Hematopoietic multipotent progenitor cell treated with erythropoietin and hydrocortisone succinate and interleukin-3 and kit ligand, for 17 days (in vitro differentiated cells): ENCODE measurements around the gene PLCH2.

Experiments
- DNase-seq: peaks from one replicate; pipeline ENCODE4 v3.0.0-alpha.2; 2015; ENCODE audit warnings: low spot score

Gene PLCH2

GRCh38 chr1:2499260-2499659, 23.2 kb downstream of the PLCH2 start:
- no peak for DNase-seq

- DNase-seq: no peak
Measured at GRCh38 chr1:2499986-2500596, 24.0 kb downstream of the PLCH2 start.

DNA sequence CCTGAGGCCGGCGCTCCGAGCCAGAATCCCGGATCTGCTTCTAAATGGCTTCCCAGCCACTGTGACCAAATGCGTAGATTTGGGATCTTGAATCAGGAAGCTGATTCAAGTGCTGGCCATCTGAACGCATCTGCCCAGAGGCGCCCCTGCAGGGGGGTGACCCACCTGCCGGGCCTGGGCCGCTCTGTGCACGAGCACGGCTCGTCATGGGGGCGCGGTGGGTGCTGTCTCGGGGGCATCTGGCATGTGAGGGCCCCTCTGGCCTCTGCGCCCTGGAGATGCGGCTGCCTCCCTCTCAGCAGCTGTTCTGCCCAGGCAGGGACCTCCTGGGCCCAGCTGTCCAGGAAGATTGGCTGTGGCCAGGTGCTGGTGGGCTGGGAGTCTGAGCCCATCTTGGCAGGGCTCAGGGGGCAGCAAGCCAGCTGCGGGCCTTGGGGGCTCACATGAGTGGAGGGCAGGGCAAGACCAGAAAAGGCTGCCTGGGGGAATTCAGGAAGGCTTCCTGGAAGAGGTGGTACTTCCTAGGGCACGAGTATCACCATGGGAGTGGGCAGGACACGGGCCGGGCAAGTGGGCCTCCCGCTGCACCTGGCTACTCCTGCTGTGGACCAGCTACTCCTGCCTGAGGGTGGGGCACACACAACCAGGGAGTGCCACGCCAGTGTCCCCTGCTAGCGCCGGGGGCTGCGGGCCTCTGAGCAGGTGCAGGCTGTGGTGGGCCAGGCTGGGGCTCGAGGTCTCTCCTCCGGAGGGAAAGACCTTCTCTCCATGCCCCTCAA, 25.1 kb downstream of the PLCH2 start:
- DNase-seq: no peak

- no peak for DNase-seq
Measured at GRCh38 chr1:2501820-2502119, 25.7 kb downstream of the PLCH2 start.

- no peak for DNase-seq
Measured at GRCh38 chr1:2502210-2502609, 26.1 kb downstream of the PLCH2 start.

DNA sequence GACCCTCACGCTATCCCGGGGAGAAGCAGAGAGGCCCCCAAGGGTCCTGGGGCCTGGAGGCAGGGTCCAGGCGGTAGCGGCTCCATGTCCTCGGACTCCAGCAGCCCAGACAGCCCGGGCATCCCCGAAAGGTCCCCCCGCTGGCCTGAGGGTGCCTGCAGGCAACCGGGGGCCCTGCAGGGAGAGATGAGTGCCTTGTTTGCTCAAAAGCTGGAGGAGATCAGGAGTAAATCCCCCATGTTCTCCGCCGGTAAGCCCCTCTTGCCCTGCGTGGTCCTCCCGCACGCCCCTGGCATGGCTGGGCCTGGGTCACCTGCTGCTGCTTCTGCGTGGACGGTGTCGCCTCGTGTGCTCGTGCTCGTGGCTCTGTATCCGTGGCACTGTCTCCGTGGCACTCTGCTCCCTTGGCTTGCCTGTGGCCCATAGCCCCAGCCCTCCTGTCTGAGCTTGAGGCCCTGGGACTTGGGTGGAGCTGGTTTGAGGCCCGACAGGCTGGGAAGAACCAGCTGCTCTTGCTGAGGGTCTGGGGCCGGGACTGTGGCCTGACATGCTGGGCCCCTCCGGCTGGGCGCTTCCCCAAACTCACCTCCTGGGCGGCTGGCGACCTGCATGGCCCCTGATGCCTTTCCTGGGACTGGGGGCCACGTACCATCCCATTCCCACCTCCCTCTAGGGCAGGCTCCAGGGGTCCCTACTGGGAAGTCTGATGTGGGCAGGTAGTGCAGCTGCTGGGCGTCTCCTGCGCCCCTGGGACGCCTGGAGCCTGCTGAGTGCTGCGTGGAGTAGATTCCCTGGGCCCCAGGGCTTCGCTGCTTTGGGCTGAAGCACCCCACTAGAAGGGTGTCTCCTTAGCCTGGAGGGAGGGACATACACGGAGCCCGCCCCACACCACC, 26.8 kb downstream of the PLCH2 start:
- DNase-seq: no peak

DNA sequence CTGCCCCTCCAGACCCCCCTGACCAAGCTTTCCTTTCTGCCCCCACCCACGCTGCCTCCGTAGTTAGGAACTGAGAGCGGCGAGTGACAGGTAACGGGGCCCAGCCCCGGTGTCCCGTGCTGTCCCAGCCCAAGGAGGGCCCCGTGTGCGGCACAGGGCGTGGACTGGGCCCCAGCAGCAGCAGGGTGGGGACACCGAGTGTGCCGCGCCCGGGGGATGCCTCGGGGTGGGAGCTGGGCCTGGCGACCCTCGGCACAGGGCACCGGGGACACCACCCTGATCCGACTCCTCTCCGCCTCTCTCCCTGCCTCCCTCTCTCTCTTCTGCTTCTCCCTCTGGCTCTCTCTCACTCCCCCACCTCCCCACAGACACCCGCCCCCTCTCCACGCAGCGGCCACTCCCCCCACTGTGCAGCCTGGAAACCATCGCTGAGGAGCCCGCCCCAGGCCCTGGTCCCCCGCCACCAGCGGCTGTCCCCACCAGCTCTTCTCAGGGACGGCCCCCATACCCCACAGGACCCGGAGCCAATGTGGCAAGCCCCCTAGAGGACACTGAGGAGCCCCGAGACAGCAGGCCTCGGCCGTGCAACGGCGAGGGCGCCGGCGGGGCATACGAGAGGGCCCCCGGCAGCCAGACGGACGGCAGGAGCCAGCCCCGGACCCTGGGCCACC, 27.6 kb downstream of the PLCH2 start:
- DNase-seq: no peak

- no peak for DNase-seq
Measured at GRCh38 chr1:2504225-2504948, 28.3 kb downstream of the PLCH2 start.

DNA sequence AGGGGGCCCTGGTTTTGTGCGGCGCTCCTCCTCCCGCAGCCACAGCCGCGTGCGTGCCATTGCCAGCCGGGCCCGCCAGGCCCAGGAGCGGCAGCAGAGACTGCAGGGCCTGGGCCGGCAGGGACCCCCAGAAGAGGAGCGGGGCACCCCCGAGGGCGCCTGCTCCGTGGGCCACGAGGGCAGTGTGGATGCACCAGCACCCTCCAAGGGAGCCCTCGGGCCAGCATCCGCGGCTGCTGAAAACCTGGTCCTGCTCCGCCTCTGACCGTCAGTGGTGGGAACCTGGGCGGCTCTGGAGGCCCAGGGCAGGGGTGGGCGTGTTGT, 28.8 kb downstream of the PLCH2 start:
- DNase-seq: no peak

DNA sequence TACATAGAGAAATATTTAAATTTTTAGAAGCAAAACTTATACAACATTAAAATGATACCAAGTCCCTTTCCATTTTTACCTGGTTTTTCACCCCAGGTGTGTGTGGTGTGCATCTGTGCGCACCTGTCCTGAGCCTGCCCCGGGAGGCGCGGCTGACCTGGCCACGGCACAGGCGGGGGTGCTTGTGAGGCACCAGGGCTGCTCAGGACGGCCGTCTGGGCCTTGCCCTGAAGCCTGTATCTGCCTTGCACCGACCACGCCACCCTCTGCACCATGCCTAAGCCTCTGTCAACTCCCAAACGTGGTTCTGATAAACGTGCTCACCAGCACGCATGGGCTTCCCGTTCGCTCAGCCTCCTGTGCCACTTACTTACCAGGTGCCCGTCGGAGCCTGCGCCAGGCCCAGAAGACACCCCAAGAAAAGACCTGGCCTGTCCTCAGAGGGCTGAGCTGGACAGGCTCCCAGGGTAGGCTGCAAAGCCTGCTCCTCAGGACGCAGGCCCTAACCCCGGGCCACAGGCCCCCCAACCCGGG, 29.4 kb downstream of the PLCH2 start:
- no peak for DNase-seq

DNA sequence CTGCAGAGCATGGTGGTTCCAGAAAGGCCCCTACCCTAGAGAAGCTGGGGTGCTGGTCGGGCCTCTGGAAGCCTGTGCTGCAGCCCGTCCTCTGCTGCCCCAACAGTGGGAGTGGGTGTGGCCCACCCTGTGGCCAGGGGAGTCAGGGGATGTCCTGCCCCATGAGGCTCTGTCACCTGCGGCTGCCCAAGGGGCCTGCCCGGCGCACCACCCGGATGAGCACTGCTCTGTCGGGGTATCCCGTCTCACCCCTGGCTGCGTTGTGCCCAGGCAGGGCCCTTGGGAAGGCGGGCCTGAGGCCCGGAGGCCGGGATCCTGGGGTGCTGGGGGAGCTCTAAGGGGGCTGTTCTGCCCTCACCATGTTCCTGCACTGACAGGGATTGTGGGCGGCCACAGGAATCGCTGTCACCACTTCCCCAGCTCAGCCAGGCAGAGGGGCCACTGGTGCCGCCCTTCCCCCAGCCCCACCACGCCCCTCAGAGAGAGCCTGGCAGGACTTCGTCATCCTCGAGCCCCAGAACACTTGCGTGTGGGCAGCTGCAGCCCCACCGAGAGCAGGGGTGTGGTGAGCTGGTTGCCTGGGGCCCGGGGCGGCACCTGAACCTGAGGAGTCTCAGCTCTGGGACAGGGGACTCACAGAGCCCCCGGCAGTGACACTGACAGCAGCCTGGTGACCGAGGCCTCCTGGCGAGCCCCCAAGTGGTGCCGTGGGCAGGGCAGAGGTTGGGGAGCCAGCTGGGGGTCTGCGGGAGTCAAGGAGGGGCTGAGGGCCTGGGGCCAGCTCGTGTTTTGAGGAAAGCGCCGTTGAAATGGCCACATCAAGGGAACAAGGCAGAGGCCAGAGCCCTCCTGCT, 30.1 kb downstream of the PLCH2 start:
- no peak for DNase-seq

- no peak for DNase-seq
Measured at GRCh38 chr1:2506901-2507565, 30.9 kb downstream of the PLCH2 start.

- DNase-seq: no peak
Measured at GRCh38 chr1:2507744-2508155, 31.7 kb downstream of the PLCH2 start.

- DNase-seq: no peak
Measured at GRCh38 chr1:2508180-2508579, 32.1 kb downstream of the PLCH2 start.

DNA sequence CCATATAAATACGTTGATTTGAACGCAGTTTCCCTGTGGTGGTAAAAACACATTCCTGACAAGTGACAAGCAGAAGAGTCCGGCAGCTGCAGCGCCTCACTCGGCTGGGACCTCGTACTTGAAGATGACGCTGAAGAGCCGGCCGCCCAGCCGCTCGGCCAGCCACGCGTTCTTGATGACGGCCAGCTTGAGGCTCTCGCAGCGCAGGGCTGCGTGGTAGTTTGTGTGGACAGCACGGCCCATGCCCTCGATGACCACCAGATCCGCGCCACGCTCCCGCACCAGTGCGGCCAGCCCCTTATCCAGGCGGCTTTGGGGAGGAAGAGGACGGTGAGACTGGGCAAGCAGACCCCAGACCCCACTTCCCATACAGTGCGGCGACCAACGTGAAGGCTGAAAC, 32.7 kb downstream of the PLCH2 start:
- no peak for DNase-seq

DNA sequence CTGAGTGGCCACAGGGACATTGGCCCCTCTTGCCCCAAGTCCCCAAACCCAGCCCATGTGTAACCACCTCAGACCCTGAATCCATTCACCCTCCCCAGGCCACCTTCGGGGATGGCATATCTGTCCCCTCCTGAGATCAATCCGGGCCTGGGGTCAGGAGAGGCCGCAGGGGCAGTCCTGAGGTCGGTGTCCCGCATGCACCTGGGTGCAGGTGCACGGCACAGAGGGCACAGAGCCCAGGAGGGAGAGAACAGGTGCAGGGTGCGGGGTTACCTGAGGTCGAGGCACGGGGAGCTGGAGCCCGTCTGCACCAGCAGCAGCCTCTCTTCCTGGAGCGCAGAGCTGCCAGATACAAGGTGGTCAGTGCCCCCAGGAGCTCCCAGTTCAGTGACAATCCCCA, 33.5 kb downstream of the PLCH2 start:
- no peak for DNase-seq

- DNase-seq: no peak
Measured at GRCh38 chr1:2510366-2511155, 34.5 kb downstream of the PLCH2 start.

DNA sequence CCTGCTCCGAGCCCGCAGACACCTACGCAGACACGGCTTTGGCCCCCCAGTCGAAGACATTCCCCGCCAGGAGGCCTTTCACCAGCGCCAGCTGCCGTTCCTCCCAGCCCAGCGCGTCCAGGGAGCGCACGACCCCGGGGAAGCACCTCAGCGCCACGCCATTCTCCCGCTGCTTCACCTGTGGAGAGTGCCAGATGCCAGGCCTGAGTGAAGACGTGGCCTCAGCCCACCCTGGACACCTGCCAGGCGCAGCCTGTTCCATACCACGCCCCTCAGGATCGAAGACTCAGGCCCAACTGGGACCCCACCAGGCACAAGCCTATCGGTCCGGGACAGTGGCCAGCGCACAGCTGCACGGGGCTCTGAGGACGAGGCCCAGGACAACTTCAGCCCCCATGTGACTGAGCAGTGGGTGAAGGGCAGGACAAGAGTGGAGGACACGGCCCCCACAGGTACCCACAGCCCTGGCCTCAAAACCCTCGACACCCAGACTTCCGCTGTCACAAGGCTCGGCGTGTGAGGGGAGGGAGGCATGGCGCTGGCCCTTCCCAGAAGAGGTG, 36.9 kb downstream of the PLCH2 start:
- DNase-seq: no peak
